ENCODE results near the gene BTLA. TPM values are rescaled to one million over a fixed set of nuclear protein-coding genes. Genes with fewer than 3 reads are reported as not detected.

Gene BTLA
- total and polyA plus RNA-seq, 2 of the 13 experiments (the other 11 are each of a cell fraction or from before 2014, with no cell fraction given) = not detected

DNA sequence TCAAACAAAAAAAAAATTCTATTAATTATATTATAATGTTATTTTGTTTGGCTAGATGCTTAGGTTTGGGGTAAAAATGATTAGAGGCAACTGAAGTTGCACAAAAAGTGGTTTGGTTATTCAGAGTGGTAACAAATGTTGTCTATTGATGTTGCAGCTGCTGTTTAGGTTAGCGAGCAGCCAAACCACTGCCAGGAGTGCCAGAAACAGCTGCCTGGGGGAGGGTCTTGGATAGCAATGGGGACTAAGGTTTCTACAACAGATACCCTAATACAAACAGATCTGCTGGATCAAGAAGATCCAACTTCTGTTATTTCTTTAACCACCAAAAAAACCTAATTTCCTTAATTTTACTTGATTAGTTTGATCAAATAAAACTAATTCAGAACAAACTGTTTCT, 26.6 kb downstream of the BTLA start:
- Histone ChIP-seq H3K9me3 (ENCODE audit: low read length) (no peaks in the 10 kb centered on the region), H3K27me3 (ENCODE audit: control insufficient read depth in 1 of 2, insufficient read depth in 2 of 2, low read length in 2 of 2) (no peaks in the 10 kb centered on the region), H3K36me3 (replicated peaks in 1 of 2; ENCODE audit: control insufficient read depth in 1 of 2, insufficient read depth in 2 of 2, low read length in 2 of 2) (no peaks in the 10 kb centered on the region), H2AFZ (ENCODE audit: low read length) (no peak overlapping the region), H3K4me2 (ENCODE audit: low read depth, low read length) (no peak overlapping the region), H3K4me3 (replicated peaks in 1 of 3; ENCODE audit: insufficient read depth in 1 of 3, low read depth in 2 of 3, low read length in 3 of 3) (no peak overlapping the region), H3K4me1 (ENCODE audit: insufficient read depth, low read length) (peaks cover 20% of the 10 kb centered on the region), H3K9ac (ENCODE audit: insufficient read depth, low read depth, low read length) (no peak overlapping the region), H4K20me1 (ENCODE audit: insufficient read depth, low read length) (0 out of 2 replicates have a peak, but pooled peaks cover 2% of the 10 kb centered on the region), H3K79me2 (ENCODE audit: insufficient read depth, low read length) (no peaks in the 10 kb centered on the region), H3K27ac (ENCODE audit: extremely low read length, insufficient read depth, low read length) (no peak overlapping the region)
- WGBS (ENCODE audit: low lambda C conversion rate) = 57% methylated on average over 1 of the region's 1 CpG
- FAIRE-seq (no peak), ATAC-seq (no peak), DNase-seq (ENCODE audit: low spot score) (no peak)
- no TSS peak for BruUV-seq (replicated peaks)
- in situ Hi-C loops (cut with HindIII; ENCODE audit: extremely low pct_ligation_motif_present, low pct_unique_long_range_greater_than_20kb) (no loop called here), intact Hi-C loops (cut with micrococcal nuclease; ENCODE audit: unreplicated experiment) (no loop called here)
- ChIA-PET POLR2A (no interaction called here), CTCF (ENCODE audit: low intra/inter-chr PET ratio, low total read pairs) (no interaction called here)
- TF ChIP-seq, protein P1, sequence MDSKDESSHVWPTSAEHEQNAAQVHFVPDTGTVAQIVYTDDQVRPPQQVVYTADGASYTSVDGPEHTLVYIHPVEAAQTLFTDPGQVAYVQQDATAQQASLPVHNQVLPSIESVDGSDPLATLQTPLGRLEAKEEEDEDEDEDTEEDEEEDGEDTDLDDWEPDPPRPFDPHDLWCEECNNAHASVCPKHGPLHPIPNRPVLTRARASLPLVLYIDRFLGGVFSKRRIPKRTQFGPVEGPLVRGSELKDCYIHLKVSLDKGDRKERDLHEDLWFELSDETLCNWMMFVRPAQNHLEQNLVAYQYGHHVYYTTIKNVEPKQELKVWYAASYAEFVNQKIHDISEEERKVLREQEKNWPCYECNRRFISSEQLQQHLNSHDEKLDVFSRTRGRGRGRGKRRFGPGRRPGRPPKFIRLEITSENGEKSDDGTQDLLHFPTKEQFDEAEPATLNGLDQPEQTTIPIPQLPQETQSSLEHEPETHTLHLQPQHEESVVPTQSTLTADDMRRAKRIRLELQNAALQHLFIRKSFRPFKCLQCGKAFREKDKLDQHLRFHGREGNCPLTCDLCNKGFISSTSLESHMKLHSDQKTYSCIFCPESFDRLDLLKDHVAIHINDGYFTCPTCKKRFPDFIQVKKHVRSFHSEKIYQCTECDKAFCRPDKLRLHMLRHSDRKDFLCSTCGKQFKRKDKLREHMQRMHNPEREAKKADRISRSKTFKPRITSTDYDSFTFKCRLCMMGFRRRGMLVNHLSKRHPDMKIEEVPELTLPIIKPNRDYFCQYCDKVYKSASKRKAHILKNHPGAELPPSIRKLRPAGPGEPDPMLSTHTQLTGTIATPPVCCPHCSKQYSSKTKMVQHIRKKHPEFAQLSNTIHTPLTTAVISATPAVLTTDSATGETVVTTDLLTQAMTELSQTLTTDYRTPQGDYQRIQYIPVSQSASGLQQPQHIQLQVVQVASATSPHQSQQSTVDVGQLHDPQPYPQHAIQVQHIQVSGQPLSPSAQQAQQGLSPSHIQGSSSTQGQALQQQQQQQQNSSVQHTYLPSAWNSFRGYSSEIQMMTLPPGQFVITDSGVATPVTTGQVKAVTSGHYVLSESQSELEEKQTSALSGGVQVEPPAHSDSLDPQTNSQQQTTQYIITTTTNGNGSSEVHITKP (CRISPR knock-in tag; IDR thresholded peaks at IDR 0.05; ENCODE audit: low read depth) = no peak
- TF ChIP-seq DR1 (CRISPR knock-in tag; IDR thresholded peaks at IDR 0.05) = no peak
- no peak for TF ChIP-seq GABPA (IDR thresholded peaks at IDR 0.05; ENCODE audit: low read depth, low read length)
- no peak for TF ChIP-seq GABPA (CRISPR knock-in tag; IDR thresholded peaks at IDR 0.05; ENCODE audit: low read depth)
- TF ChIP-seq ARID2 (CRISPR knock-in tag; IDR thresholded peaks at IDR 0.05; ENCODE audit: borderline replicate concordance) = no peak
- TF ChIP-seq ZNF251 (CRISPR knock-in tag; IDR thresholded peaks at IDR 0.05) = no peak
- no peak for TF ChIP-seq ZNF709 (CRISPR knock-in tag; IDR thresholded peaks at IDR 0.05)
- no peak for TF ChIP-seq ZKSCAN5 (CRISPR knock-in tag; IDR thresholded peaks at IDR 0.05)

All from HepG2 (cell line).